Tongue (tissue), 2 donors: ENCODE data around the gene ERI3. TPM values are rescaled to one million over a fixed set of nuclear protein-coding genes. Genes with fewer than 3 reads are reported as not detected.

Experiments used
- DNase-seq: peaks from one replicate; pipeline ENCODE4 v3.0.0-alpha.2; 2015
- total RNA-seq: library from RNA; depleted of rRNA; stranded (reverse); fragments of >200 nt; gene quantifications from one replicate; pipeline ENCODE4 v1.2.3, GENCODE V29; 2014

ERI3 gene
- total RNA-seq, 1 donor from 2014 or later: 57.1 TPM

- DNase-seq: no peak
Observed at GRCh38 chr1:44236490-44237272, 118.4 kb downstream of the ERI3 start.

GRCh38 chr1:44235808-44236207 lies 119.2 kb downstream of the ERI3 start:
- no peak for DNase-seq

- no peak for DNase-seq
Observed at GRCh38 chr1:44233593-44233992, 121.5 kb downstream of the ERI3 start.

- no peak for DNase-seq
Observed at GRCh38 chr1:44230796-44231195, 124.3 kb downstream of the ERI3 start.

GRCh38 chr1:44229435-44230167 lies 125.5 kb downstream of the ERI3 start:
- no peak for DNase-seq

GRCh38 chr1:44228218-44228617 lies 126.8 kb downstream of the ERI3 start:
- DNase-seq: no peak

GRCh38 chr1:44227211-44227610 lies 127.8 kb downstream of the ERI3 start:
- DNase-seq: no peak

GRCh38 chr1:44225761-44226160 lies 129.3 kb downstream of the ERI3 start:
- no peak for DNase-seq

- no peak for DNase-seq
Observed at GRCh38 chr1:44223187-44223610, 131.9 kb downstream of the ERI3 start.

- DNase-seq: no peak
Observed at GRCh38 chr1:44222397-44223186, 132.5 kb downstream of the ERI3 start.

GRCh38 chr1:44221769-44222168 lies 133.3 kb downstream of the ERI3 start:
- no peak for DNase-seq

- no peak for DNase-seq
Observed at GRCh38 chr1:44220755-44221154, 134.3 kb downstream of the ERI3 start.

GRCh38 chr1:44220001-44220751 lies 134.9 kb downstream of the ERI3 start:
- no peak for DNase-seq

- DNase-seq: no peak
Observed at GRCh38 chr1:44219301-44219626, 135.8 kb downstream of the ERI3 start.

GRCh38 chr1:44218503-44219300 lies 136.4 kb downstream of the ERI3 start:
- DNase-seq: no peak

- DNase-seq: peak; percentile 83
Observed at GRCh38 chr1:44217809-44218410, 137.1 kb downstream of the ERI3 start.

- peak; percentile 93 for DNase-seq
Observed at GRCh38 chr1:44213222-44214112, 141.6 kb downstream of the ERI3 start, which contains the start of gene DMAP1. TSS of gene DMAP1 (plus strand) at chr1:44213471. CDS start at chr1:44213754, 283 bp downstream.

- DNase-seq: no peak
Observed at GRCh38 chr1:44212355-44213221, 142.5 kb downstream of the ERI3 start.

GRCh38 chr1:44210595-44210994 lies 144.5 kb downstream of the ERI3 start:
- DNase-seq: no peak
